Mammary epithelial cell (primary cell): ENCODE data around the gene TNFAIP6.

Source experiments
- CTCF ChIP-seq, 2 donors: IDR thresholded peaks in 1 of 2; conservative IDR thresholded peaks in 1 of 2; 2 replicates each; pipeline ENCODE4 v1.5.1; 2011 to 2012; ENCODE audit warnings: inconsistent platforms in 2 of 2, low read length in 2 of 2, mild to moderate bottlenecking in 2 of 2, control low read depth in 1 of 2, low read depth in 1 of 2; ENCODE audit not compliant: insufficient read depth in 1 of 2; ENCODE audit errors: extremely low read depth in 1 of 2
- EZH2 ChIP-seq: IDR thresholded peaks from 2 replicates; pipeline ENCODE4 v1.6.1; 2012; ENCODE audit warnings: low read length, inconsistent platforms, borderline replicate concordance

- TF ChIP-seq CTCF (conservative IDR thresholded peaks at IDR 0.05 in 1 of 2, IDR thresholded peaks at IDR 0.05 in 1 of 2; ENCODE audit: extremely low read depth in 1 of 2, insufficient read depth in 1 of 2, low read depth in 1 of 2, low read length in 2 of 2): no peak
- TF ChIP-seq EZH2: no peak
Observed at GRCh38 chr2:151408788-151409600, 51.6 kb downstream of the TNFAIP6 start.
